GM12801 (cell line): ENCODE measurements around the gene CCNJL.

Experiments used
- CTCF ChIP-seq: IDR thresholded peaks from one replicate; pipeline ENCODE4 v1.5.1; 2011; ENCODE audit warnings: control low read depth; ENCODE audit not compliant: insufficient read length; ENCODE audit errors: extremely low read depth

CCNJL gene

GRCh38 chr5:160280384-160281095 is 31.8 kb downstream of the CCNJL start:
- no peak for TF ChIP-seq CTCF

GRCh38 chr5:160278343-160278742 is 34.0 kb downstream of the CCNJL start:
- no peak for TF ChIP-seq CTCF

- TF ChIP-seq CTCF: no peak
These were observed 37.9 kb downstream of the CCNJL start for GRCh38 chr5:160274483-160274931.

GRCh38 chr5:160272889-160273288 is 39.5 kb downstream of the CCNJL start:
- TF ChIP-seq CTCF: no peak

- TF ChIP-seq CTCF: no peak
These were observed 40.1 kb downstream of the CCNJL start for GRCh38 chr5:160272264-160272663.

- TF ChIP-seq CTCF: no peak
These were observed 40.5 kb downstream of the CCNJL start for GRCh38 chr5:160271836-160272235.

- no peak for TF ChIP-seq CTCF
These were observed 41.0 kb downstream of the CCNJL start for GRCh38 chr5:160271396-160271795.
